A673 (cell line): Measurements from ENCODE around the gene EYA4. TPM values are rescaled to one million over a fixed set of nuclear protein-coding genes. Genes with fewer than 3 reads are reported as not detected.

ENCODE experiments used
- BruUV-seq: library from RNA; stranded (reverse); fragments of 400-500 nt; replicated peaks from 2 replicates; lab custom pipeline; 2021; lab: Mats Ljungman, UMichigan
- CTCF ChIA-PET: fragments of 300-600 bp; sonication (Branson Sonifier 250); formaldehyde crosslinking; loops from one replicate; lab custom pipeline; 2022; ENCODE audit warnings: antibody characterized with exemption; lab: Charles Lee
- POLR2A ChIA-PET: fragments of 300-600 bp; sonication (Branson Sonifier 250); formaldehyde crosslinking; loops from one replicate; lab custom pipeline; 2022; ENCODE audit warnings: antibody characterized with exemption; ENCODE audit not compliant: low non-redundant PET; lab: Charles Lee
- DNase-seq: peaks from one replicate; pipeline ENCODE4 v3.0.0-alpha.2; 2015; ENCODE audit warnings: low spot score
- H3K27ac ChIP-seq: fragments of 200-600 bp; sonication (generic); 2 replicates; pipeline ENCODE4 v1.5.1; 2016; ENCODE audit warnings: mixed run types, low read depth, mild to moderate bottlenecking, mixed read lengths, antibody characterized with exemption, low read length; ENCODE audit not compliant: poor library complexity, severe bottlenecking
- H3K27me3 ChIP-seq: fragments of 200-600 bp; sonication (generic); replicated peaks from 2 replicates; pipeline ENCODE4 v1.6.1; 2017; ENCODE audit warnings: mixed run types, low read depth, mild to moderate bottlenecking, mixed read lengths, antibody characterized with exemption, low read length; ENCODE audit not compliant: insufficient read depth, poor library complexity
- H3K36me3 ChIP-seq: fragments of 200-600 bp; sonication (generic); 2 replicates; pipeline ENCODE4 v1.6.1; 2016; ENCODE audit warnings: mixed run types, mild to moderate bottlenecking, mixed read lengths, antibody characterized with exemption, low read length; ENCODE audit not compliant: insufficient read depth, poor library complexity, severe bottlenecking
- H3K4me1 ChIP-seq: fragments of 200-600 bp; sonication (generic); 2 replicates; pipeline ENCODE4 v1.6.1; 2017; ENCODE audit warnings: mixed run types, mild to moderate bottlenecking, mixed read lengths, antibody characterized with exemption, low read length; ENCODE audit not compliant: insufficient read depth, poor library complexity, severe bottlenecking
- H3K4me3 ChIP-seq: fragments of 200-600 bp; sonication (generic); 2 replicates; pipeline ENCODE4 v1.5.1; 2016; ENCODE audit warnings: low read depth, mixed run types, mild to moderate bottlenecking, mixed read lengths, low read length; ENCODE audit not compliant: poor library complexity, severe bottlenecking
- H3K9me3 ChIP-seq: fragments of 200-600 bp; sonication (generic); 2 replicates; pipeline ENCODE4 v1.6.1; 2016; ENCODE audit warnings: mixed run types, low read depth, mild to moderate bottlenecking, mixed read lengths, antibody characterized with exemption, low read length; ENCODE audit not compliant: poor library complexity, severe bottlenecking
- CTCF ChIP-seq: fragments of 300-800, 200-600 bp; sonication (generic); conservative IDR thresholded peaks from 2 replicates; pipeline ENCODE4 v1.5.1; 2017; ENCODE audit warnings: low read depth, mild to moderate bottlenecking, antibody characterized with exemption, low read length, moderate library complexity, mixed read lengths
- EZH2 ChIP-seq: fragments of 200-600 bp; sonication (generic); IDR thresholded peaks from 2 replicates; pipeline ENCODE4 v1.6.1; 2017; ENCODE audit warnings: borderline replicate concordance, low read depth, mild to moderate bottlenecking, mixed read lengths, antibody characterized with exemption, low read length; ENCODE audit not compliant: poor library complexity, severe bottlenecking
- intact Hi-C: fragments of 100-400 bp; cut with micrococcal nuclease; formaldehyde crosslinking; loops from one replicate; pipeline ENCODE4 v1.10.0; 2022; ENCODE audit not compliant: unreplicated experiment
- total RNA-seq: library from RNA; stranded (reverse); gene quantifications from 2 replicates; pipeline ENCODE4 v1.2.3, GENCODE V29; 2021

Gene EYA4
- total RNA-seq, 1 experiment from 2014 or later, result 1.3 TPM

GRCh38 chr6:133288662-133289061, 47.5 kb downstream of the EYA4 start:
- ChIA-PET POLR2A (no interaction called here), CTCF (no interaction called here)
- no peak for DNase-seq
- Histone ChIP-seq H3K4me3 (no peak overlapping the region), H3K9me3 (no peaks in the 10 kb centered on the region), H3K27me3 (no peaks in the 10 kb centered on the region), H3K4me1 (peaks cover 5% of the 10 kb centered on the region), H3K36me3 (no peaks in the 10 kb centered on the region), H3K27ac (no peak overlapping the region)
- no TSS peak for BruUV-seq
- intact Hi-C loops, result loop anchor here (5.0 to 10.0 kb wide), 2 partner anchors 104 to 326 kb away; no protein-coding TSS in a partner anchor
- TF ChIP-seq EZH2 (no peak), CTCF (no peak)

- peaks cover 5% of the 10 kb centered on the region for H3K4me1 ChIP-seq
- H3K9me3 ChIP-seq, result no peaks in the 10 kb centered on the region
- H3K4me3 ChIP-seq, result no peak overlapping the region
- ChIA-PET CTCF (no interaction called here), POLR2A (no interaction called here)
- no TSS peak for BruUV-seq
- TF ChIP-seq CTCF (no peak), EZH2 (no peak)
- DNase-seq, result no peak
- H3K36me3 ChIP-seq, result no peaks in the 10 kb centered on the region
- intact Hi-C loops, result loop anchor here (5.0 to 10.0 kb wide), 2 partner anchors 105 to 328 kb away; no protein-coding TSS in a partner anchor
- no peaks in the 10 kb centered on the region for H3K27me3 ChIP-seq
- H3K27ac ChIP-seq, result no peak overlapping the region
Measured at GRCh38 chr6:133289733-133290306, 48.7 kb downstream of the EYA4 start.

GRCh38 chr6:133290930-133291329, 49.8 kb downstream of the EYA4 start:
- DNase-seq, result no peak
- no peak overlapping the region for H3K4me3 ChIP-seq
- no TSS peak for BruUV-seq
- H3K27ac ChIP-seq, result no peak overlapping the region
- H3K27me3 ChIP-seq, result no peaks in the 10 kb centered on the region
- peaks cover 5% of the 10 kb centered on the region for H3K4me1 ChIP-seq
- no peak for TF ChIP-seq CTCF
- TF ChIP-seq EZH2, result no peak
- H3K9me3 ChIP-seq, result no peaks in the 10 kb centered on the region
- H3K36me3 ChIP-seq, result no peaks in the 10 kb centered on the region
- ChIA-PET POLR2A (no interaction called here), CTCF (no interaction called here)
- intact Hi-C loops, result no loop called here
